MM.1S (cell line): ENCODE results near the gene ARHGEF12.
A peak's percentile ranks its signal among the peaks of the same experiment; 100 is the strongest.

Source experiments
- DNase-seq: peaks from one replicate; pipeline ENCODE4 v3.0.0-alpha.2; 2015
- H2AFZ ChIP-seq: fragments of 300-600 bp; sonication (generic); 2 replicates; pipeline ENCODE4 v1.6.0; 2016; ENCODE audit warnings: antibody characterized with exemption, low read length
- H3F3A ChIP-seq: fragments of 300-600 bp; sonication (generic); 2 replicates; pipeline ENCODE4 v1.6.1; 2016; ENCODE audit warnings: mild to moderate bottlenecking, antibody characterized with exemption, low read length, moderate library complexity, mixed read lengths; ENCODE audit not compliant: insufficient read depth
- H3K27ac ChIP-seq: fragments of 300-600 bp; sonication (generic); 2 replicates; pipeline ENCODE4 v1.5.1; 2016; ENCODE audit warnings: mild to moderate bottlenecking, low read length
- H3K27me3 ChIP-seq: fragments of 300-600 bp; sonication (generic); replicated peaks from 2 replicates; pipeline ENCODE4 v1.6.0; 2016; ENCODE audit warnings: low read length; ENCODE audit not compliant: insufficient read depth
- H3K36me3 ChIP-seq: fragments of 300-600 bp; sonication (generic); replicated peaks from 2 replicates; pipeline ENCODE4 v1.6.1; 2016; ENCODE audit warnings: mild to moderate bottlenecking, low read length, mixed read lengths; ENCODE audit not compliant: insufficient read depth
- H3K4me1 ChIP-seq: fragments of 300-600 bp; sonication (generic); 2 replicates; pipeline ENCODE4 v1.6.1; 2016; ENCODE audit warnings: low read length, mixed read lengths
- H3K4me2 ChIP-seq: fragments of 300-600 bp; sonication (generic); 2 replicates; pipeline ENCODE4 v1.6.0; 2016; ENCODE audit warnings: low read depth, low read length
- H3K4me3 ChIP-seq: fragments of 300-600 bp; sonication (generic); 2 replicates; pipeline ENCODE4 v1.5.1; 2016; ENCODE audit warnings: low read length, mixed read lengths
- H3K79me2 ChIP-seq: fragments of 300-600 bp; sonication (generic); 2 replicates; pipeline ENCODE4 v1.6.1; 2016; ENCODE audit warnings: mixed run types, low read length, mixed read lengths
- H3K9ac ChIP-seq: fragments of 300-600 bp; sonication (generic); 2 replicates; pipeline ENCODE4 v1.6.1; 2016; ENCODE audit warnings: low read length, mixed read lengths
- H3K9me2 ChIP-seq: fragments of 300-600 bp; sonication (generic); replicated peaks from 2 replicates; pipeline ENCODE4 v1.6.1; 2016; ENCODE audit warnings: mild to moderate bottlenecking, low read length, mixed read lengths; ENCODE audit not compliant: insufficient read depth
- H3K9me3 ChIP-seq: fragments of 300-600 bp; sonication (generic); replicated peaks from 2 replicates; pipeline ENCODE4 v1.6.1; 2016; ENCODE audit warnings: mild to moderate bottlenecking, low read length, mixed read lengths; ENCODE audit not compliant: insufficient read depth
- H4K20me1 ChIP-seq: fragments of 300-600 bp; sonication (generic); 2 replicates; pipeline ENCODE4 v1.6.1; 2016; ENCODE audit warnings: mild to moderate bottlenecking, low read length, moderate library complexity, mixed read lengths; ENCODE audit not compliant: insufficient read depth
- CTCF ChIP-seq: fragments of 300-600 bp; sonication (generic); IDR thresholded peaks from 2 replicates; pipeline ENCODE4 v1.5.1; 2016; ENCODE audit warnings: antibody characterized with exemption, low read length, mixed read lengths
- EZH2 ChIP-seq: fragments of 300-600 bp; sonication (generic); optimal IDR thresholded peaks from 2 replicates; pipeline ENCODE3; 2017; ENCODE audit warnings: low read depth, mild to moderate bottlenecking, antibody characterized with exemption, low read length, mixed read lengths
- EZH2phosphoT487 ChIP-seq: fragments of 300-600 bp; sonication (generic); IDR thresholded peaks from 2 replicates; pipeline ENCODE4 v1.6.1; 2018; ENCODE audit warnings: antibody characterized with exemption, low read length

Gene ARHGEF12

GRCh38 chr11:120302001-120302805, 34.0 kb upstream of the ARHGEF12 start:
- H3F3A ChIP-seq: no peaks in the 10 kb centered on the region
- H3K79me2 ChIP-seq: no peaks in the 10 kb centered on the region
- no peak overlapping the region for H3K27ac ChIP-seq
- H3K4me1 ChIP-seq: peaks cover 4% of the 10 kb centered on the region; the same call in 1 of the 2 replicates
- H4K20me1 ChIP-seq: no peaks in the 10 kb centered on the region; the same call in 1 of the 2 replicates
- H3K36me3 ChIP-seq: no peaks in the 10 kb centered on the region
- H3K4me3 ChIP-seq: no peak overlapping the region
- no peaks in the 10 kb centered on the region for H3K9me3 ChIP-seq
- no peak overlapping the region for H3K4me2 ChIP-seq
- H3K27me3 ChIP-seq: no peaks in the 10 kb centered on the region
- H2AFZ ChIP-seq: no peak overlapping the region
- no peak overlapping the region for H3K9ac ChIP-seq
- TF ChIP-seq CTCF: no peak
- TF ChIP-seq EZH2phosphoT487: no peak
- TF ChIP-seq EZH2: no peak
- H3K9me2 ChIP-seq: no peaks in the 10 kb centered on the region
- DNase-seq: no peak

- H3K9me2 ChIP-seq: no peaks in the 10 kb centered on the region
- no peaks in the 10 kb centered on the region for H3K9me3 ChIP-seq
- H3K27ac ChIP-seq: no peak overlapping the region
- H3K79me2 ChIP-seq: no peaks in the 10 kb centered on the region
- H3K27me3 ChIP-seq: no peaks in the 10 kb centered on the region
- TF ChIP-seq CTCF: peak; percentile 99
- TF ChIP-seq EZH2phosphoT487: no peak
- H3K9ac ChIP-seq: no peak overlapping the region
- no peak overlapping the region for H3K4me3 ChIP-seq
- no peak overlapping the region for H2AFZ ChIP-seq
- H3K4me2 ChIP-seq: no peak overlapping the region
- no peaks in the 10 kb centered on the region; the same call in 1 of the 2 replicates for H4K20me1 ChIP-seq
- DNase-seq: peak; percentile 77
- H3K36me3 ChIP-seq: no peaks in the 10 kb centered on the region
- H3F3A ChIP-seq: no peaks in the 10 kb centered on the region
- H3K4me1 ChIP-seq: peaks cover 4% of the 10 kb centered on the region; the same call in 1 of the 2 replicates
Measured at GRCh38 chr11:120303004-120303637, 33.1 kb upstream of the ARHGEF12 start.

DNA sequence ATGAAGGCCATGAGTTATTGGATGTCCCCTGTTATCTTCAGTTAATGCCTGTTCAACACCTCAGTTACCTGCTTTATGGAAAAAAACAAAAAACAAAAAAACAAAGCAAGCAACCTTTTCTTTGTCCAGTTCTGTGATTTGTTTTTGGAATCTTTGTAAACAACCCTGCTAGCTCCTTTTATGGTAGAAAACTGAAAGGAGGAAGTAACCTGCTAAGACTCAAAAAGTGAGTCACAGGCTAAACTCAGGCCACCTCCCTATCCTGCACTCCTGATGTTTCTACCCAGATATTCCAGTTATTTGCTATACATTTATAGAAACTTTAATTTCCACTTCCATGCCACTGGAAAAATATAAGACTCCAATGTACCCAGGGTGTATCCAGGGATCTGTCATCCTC, 31.7 kb upstream of the ARHGEF12 start:
- Histone ChIP-seq H3K9me2 (no peaks in the 10 kb centered on the region), H3K4me3 (no peak overlapping the region), H3K79me2 (no peaks in the 10 kb centered on the region), H3K36me3 (no peaks in the 10 kb centered on the region), H2AFZ (no peak overlapping the region), H3F3A (no peaks in the 10 kb centered on the region), H3K27me3 (no peaks in the 10 kb centered on the region), H3K9me3 (no peaks in the 10 kb centered on the region), H3K9ac (no peak overlapping the region), H3K27ac (no peak overlapping the region), H4K20me1 (no peaks in the 10 kb centered on the region; the same call in 1 of the 2 replicates), H3K4me2 (no peak overlapping the region), H3K4me1 (peaks cover 4% of the 10 kb centered on the region; the same call in 1 of the 2 replicates)
- no peak for DNase-seq
- TF ChIP-seq EZH2phosphoT487: no peak
- TF ChIP-seq CTCF: no peak
- TF ChIP-seq EZH2: no peak
